ENCODE results near the gene CHI3L2. TPM values are rescaled to one million over a fixed set of nuclear protein-coding genes. Genes with fewer than 3 reads are reported as not detected.
"Not testable (repeated sequence)": the region's sequence is repeated elsewhere in the genome, so short reads cannot be mapped to it uniquely, and the experiment has no call there.

Gene CHI3L2
- polyA plus RNA-seq, 1 donor: 0.20 TPM

DNA sequence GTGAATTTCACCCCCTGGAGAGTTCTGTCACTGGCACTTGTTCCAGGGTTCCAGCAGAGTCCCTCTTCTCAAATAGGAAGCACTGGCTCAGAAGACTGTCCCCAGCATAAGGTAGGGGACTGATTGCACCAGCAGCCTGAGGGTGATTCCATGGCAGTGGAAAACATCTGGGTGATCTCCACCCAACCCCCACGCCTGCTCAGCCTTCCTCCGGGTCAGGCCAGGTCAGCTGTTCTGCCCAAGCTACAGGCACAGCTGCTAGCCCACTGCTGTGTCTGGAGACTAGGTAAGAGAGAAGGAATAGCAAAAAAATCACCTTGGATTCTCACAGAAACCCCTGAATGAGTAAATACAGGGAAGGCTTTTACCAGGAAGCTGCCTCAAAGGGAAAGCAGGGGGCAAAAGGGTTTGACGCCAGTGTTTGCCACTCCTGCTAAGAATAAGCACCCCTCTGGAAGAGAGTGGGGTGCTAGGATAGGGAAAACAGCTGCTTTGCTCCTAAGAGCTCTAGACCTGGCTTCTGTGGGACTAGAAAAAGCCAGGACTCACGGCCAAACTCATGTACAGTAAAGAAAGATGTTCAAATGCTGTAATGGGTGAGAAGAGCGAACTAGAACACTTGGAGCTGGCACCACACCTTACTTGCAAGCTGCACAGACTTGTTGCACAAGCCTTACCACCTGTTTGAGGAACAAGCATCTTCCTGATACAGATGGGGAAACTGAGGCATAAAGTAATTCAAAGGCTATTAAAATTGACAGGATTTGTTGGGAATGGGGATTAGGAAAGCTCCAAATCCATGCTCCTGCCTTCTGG, 26.0 kb upstream of the CHI3L2 start:
- no peak for DNase-seq

DNA sequence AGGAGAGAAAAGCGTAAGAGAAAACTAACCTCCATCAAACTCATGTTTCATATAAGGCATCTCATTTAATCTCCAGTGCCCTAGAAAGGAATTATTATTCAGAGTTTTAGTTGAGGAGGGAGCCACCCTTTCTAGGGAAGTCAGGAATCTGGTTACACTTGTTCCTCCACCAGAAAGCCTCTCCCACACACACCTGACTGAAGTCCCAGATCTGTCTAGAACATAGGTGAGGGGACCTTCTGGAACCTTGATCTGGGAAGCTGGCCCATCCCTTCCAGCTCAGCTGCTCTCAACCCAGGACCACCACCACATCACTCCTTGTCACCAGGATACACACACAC, 25.2 kb upstream of the CHI3L2 start:
- DNase-seq: no peak

DNA sequence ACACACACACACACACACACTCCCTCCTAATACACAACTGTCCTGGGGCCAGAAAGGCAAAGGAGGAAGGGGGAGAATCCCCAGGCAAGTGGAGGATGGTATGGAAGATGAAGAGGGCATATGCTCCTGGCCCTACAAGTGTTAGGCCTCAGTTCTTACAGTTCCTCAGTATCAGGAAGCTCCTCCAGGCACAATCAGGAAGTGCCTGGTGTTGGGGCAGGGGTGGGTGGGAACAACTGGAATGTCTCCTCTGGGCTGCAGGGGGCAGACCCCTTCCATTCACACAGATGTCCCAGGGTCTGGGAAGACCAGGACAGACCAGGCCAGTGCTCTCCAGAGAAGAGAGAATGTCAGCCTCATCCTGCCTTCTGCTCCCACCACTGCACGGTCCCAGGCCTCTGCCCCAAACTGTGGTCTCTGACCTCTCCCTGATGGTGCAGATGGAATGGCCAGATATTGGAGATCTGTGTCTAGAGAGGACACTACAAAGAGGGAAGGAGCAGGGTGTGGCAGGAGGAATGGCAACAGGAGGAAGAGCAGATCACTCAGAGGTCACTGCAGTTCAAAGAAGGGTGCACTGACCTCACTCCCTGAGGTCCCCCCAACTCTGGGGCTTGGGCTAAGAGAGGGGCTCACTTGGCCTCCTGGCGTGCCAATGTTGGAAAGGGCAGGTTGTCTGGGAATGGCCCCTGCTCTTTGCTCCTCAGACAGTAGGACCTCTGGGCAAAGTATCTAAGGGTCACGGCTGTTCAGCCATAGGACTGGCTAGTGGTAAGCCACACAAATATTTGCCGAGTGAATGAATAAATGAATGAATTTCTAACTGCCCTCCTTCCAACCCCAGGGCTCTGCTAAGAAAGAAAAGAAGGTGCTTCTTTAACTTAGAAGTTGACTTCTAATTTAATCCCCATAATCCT, 24.5 kb upstream of the CHI3L2 start:
- DNase-seq: no peak

DNA sequence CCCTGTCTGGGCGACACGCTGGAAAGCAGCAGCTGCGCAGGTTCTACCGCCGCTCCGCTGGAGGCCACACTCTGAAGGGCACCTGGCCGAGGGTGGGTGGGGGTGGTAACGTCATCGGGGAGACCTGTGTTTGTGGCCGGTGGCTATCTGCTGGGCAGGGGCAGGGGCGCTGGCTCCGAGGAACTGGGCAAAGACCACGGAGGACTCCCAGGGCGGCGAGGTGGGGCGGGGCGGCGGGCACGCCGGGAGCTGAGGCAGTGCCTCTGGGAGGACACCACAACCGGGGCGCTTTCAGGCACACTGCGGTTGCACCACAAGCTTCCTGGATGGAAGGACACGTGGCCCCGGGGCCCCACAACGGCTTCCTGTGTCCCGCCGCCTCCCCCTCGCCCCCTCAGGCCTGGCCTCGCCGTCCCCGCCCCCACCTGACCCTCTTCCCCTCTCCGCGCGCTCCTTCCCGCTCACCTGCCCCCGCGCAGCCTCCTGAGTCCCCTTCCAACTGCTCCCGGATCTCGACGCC, 23.8 kb upstream of the CHI3L2 start:
- DNase-seq: peak; percentile 17

DNA sequence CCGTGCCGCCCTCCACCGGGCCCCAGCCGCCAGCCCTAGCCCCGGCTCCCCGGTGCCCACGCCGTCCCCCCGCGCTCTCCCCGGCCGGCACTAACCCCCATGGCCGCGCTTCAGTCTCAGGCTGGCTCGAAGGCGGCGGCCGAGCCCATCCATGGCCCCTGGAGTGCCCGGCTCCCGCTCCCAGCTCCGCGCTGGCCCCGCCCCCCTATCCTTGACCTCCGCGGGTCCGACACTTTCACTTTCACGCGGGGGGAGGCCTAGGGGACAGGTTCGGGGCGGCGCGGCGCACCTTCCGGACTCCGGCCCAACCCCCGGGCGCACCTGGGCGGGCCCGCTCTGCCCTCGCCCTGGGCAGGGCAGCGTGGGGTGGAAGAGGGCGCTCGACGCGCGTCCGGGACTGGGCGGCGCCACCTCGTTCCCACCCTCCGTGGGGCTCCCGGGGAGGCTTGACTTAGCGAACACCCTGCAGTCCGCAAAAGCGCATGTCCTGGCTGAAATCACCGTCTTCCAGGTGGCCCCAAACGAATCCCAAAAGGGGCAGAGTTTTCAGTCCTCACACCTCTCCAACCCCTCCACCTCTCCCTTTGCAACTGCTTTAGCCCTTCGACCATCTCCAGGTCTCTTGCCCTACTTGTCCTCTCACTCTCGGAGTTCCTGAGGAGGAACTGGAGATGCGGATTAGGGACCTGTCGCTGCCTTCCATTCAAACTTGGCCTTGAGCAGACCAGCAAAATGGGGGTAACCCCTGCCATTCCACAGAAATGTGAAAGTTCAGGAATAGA, 23.1 kb upstream of the CHI3L2 start:
- DNase-seq: no peak

DNA sequence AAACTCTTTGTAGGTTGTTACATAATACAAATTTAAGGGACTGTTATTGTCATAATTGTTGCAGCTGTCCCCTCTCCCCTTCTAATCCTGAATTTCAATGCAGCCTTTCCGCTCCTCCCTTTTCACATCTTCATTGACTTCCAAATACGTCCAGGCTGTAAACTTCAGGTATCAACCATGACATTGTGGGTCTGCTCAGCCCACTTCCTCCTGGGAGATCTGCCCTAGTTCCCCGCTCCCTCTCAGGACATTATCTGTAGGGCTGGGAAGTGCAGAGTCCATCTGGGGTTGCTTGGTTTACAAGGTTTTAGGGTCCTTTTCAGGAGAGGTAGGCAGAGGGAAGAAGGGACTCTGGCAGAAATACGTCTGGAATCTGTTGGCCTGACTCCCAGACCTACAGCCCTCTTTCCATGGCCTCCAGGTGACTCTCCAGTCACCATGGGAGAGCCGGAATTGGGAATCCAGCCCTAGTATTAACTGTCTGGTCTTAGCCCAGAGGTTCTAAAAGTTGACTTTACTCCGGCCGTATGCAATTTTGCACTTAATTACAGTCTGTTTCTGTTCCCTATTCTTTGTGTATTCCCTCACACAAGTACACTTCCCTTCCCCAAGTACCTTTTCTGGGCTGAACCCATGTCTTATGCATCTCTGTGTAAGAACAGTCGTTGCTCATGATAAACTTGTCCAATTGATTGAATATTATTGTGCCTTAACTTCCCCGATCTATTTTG, 22.4 kb upstream of the CHI3L2 start:
- no peak for DNase-seq

DNA sequence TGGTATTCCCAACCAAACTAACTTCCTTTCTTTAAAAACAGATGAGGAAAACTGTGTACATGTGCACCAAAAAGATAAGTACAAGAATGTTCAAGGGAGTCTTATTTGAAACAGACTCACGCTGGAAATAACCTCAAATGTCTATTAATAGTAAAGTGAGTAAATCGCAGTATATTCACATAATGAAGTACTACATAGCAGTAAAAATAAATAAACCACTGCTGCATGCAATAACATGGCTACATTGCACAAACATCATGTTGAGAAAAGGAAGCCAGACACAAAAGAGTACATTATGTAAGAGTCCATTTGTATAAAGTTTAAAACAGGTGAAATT, 21.8 kb upstream of the CHI3L2 start:
- no peak for DNase-seq

DNA sequence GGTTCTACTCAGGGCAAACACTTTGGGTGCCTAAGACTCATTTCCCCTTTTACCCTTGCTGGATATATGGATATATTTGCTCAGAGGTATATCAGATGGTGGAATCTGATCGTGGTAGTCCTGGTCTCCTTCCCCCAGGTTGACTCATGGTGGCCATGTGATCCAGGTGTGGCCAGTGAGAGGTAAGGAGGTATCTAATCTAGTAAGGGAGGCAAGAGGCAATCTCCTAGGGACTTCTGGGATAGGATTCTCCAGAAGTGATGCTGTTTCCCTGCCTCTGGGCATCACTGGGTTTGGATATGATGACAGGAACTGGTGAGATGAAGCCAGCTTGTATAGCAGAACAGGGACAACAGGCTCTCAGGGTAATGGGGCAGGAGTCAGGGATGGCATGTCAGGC, 18.6 kb upstream of the CHI3L2 start:
- no peak for DNase-seq

DNA sequence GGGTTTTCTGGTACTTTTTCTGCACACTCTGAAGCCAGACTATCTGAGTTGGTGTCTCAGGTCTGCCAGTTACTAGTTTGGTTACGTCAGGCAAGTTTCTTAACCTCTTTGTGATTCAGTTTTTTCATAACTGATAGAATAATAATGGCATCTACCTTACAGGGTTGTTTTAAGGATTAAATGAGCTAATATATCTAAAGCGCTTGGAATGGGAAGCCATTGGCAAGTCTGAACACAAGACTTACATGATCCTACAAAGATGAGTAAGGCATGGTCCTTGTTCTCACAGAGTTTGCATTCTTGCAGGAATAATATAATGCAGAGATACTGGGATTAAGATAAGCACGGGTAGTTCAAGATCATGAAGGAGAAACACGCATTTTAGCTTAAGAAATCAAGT, 17.9 kb upstream of the CHI3L2 start:
- no peak for DNase-seq

DNA sequence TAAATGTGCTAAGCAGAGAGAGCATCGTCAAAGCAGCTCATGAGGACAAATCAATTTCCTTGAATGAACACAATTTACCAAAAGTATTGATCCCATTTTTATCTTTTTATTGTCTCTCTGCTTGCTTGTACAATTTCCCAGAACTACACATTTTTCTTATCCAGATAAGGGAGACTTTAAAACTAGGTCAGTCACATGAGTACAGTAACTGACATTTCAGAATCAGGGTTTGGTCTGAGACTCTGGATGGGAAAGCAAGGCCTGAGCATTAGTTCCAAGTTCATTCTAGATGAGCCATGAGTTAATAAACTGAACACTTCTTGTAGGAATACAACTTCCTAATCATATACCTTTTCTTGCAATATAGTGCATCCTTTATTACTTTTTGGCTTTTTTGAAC, 15.6 kb upstream of the CHI3L2 start:
- DNase-seq: no peak

DNA sequence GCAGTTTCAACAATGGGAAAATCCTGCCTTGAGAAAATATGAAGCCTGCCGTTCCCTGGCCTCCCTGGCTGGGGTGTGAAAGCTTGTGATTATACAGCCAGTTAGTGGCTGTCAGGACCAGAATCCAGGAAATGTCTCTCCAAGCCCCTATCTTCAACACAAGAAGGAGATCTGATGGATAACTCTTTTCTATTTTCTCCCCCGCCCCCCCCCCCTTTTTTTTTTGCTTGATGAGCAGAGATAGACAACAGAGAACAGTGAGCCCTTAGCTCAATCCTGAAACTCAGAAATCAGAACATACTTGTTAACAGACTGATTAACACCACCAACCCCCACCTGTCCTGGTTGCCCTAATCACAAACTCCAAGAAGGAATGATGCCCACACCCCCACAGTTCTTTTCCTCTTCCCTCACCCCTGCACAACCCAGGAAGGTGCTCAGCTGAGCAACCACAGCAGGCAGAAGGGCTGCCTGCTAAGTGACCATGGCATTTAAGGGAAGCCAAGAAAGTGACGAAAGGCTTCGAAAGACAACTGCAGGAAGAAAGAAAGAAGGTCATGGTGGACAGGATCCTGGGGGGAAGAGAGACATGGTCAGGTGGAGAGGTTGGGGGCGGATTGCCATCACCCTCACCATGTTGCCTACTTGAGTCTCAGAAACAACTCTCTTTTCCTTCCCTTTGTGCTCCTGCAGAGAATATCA, 14.7 kb upstream of the CHI3L2 start:
- DNase-seq: no peak

DNA sequence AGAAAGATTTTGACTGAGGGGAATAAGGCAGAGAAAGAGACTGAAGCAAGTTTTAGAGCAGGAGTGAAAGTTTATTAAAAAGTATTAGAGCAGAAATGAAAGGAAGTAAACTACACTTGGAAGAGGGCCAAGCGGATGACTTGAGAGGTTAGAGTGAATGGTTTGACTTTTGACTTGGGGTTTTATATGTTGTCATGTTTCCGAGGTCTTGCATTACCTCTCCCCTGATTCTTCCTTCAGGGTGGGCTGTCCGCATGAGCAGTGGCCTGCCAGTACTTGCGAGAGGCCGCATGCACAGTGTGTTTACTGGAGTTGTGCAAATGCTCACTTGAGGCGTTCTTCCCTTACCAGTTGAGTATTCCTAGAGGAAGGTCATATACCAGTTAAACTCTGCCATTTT, 14.1 kb upstream of the CHI3L2 start:
- no peak for DNase-seq

DNA sequence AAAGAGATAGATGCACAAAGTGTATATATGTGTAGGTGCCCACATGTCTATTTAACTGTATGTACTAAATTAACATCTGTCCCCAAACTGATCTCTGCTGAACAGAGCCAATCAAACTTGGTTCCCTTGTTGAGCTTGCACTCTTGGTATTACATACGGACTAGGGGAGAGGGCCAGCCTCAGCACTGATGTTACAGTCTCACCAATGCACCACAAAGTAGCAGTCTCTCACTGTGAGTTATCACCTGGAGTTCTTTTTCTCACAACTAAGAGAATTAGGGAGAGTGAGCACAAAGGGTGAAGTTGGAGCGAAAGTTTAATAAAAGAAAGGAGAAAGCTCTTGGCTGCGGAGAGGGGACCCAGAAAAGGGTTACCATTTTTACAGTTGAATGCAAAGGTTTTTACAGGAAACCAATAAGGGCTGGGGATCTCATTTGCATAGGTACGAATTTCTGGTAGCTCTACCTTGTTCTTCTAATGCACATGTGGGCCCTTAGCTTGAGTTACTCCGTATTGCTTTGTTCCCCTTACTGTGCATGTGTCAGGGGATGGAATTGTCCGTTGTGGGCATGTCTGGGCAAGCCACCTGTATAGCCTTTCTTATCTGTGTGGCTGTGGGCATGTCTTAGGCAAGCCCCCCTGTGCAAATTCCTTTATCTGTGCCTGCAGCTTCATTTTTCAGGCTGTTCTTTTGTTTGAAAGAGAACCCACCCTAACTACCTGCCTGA, 13.3 kb upstream of the CHI3L2 start:
- no peak for DNase-seq

DNA sequence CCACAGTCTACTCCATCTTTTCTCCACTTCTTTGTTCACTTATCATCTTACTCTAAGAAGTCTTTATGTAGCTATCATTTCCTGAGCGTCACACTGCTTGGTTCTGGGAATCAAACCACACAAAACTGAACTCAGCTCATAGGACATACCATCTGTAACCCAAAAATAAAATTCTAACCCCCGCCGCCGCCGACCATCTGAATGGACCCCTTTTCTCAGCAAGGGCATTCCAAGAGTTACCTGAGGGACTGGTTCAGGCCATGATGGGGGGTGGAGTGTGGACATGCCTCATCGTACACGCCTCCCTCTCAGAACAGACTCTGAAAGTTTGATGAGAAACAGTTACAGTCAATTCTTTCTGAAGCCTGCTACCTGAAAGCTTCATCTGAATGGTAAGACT, 12.6 kb upstream of the CHI3L2 start:
- no peak for DNase-seq

DNA sequence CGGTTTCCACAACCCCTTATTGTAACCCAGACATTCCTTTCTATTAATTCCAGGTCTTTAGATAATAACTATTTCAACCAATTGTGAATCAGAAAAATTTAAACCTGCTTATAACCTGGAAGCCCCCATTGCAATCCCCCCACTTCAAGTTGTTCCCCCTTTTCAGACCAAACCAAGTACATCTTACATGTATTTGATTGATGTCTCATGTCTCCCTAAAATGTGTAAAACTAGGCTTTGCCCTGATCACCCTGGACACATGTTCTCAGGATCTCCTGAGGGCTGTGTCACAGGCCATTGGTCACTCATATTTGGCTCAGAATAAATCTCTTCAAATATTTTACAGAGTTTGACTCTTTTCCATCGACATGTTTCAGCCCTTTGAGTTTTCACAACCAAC, 12.2 kb upstream of the CHI3L2 start:
- DNase-seq: not testable (repeated sequence)

DNA sequence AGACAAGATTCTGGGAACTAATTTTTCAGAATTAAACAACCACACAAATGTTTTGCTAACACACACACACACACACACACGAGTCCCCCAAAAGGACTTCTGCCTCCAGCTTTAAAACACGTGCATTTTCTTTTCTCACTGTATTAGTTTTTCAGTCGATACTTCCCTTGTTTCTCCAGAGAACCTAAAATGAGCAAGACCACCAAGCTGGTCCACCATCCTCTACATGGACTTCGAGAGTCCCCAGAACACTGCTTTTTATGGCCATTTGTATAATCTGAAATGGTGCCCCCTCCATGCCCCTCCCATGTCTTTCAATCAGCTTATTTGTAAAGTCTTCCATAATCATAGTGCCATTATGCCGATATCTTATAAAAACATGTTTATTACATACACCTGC, 10.8 kb upstream of the CHI3L2 start:
- no peak for DNase-seq

DNA sequence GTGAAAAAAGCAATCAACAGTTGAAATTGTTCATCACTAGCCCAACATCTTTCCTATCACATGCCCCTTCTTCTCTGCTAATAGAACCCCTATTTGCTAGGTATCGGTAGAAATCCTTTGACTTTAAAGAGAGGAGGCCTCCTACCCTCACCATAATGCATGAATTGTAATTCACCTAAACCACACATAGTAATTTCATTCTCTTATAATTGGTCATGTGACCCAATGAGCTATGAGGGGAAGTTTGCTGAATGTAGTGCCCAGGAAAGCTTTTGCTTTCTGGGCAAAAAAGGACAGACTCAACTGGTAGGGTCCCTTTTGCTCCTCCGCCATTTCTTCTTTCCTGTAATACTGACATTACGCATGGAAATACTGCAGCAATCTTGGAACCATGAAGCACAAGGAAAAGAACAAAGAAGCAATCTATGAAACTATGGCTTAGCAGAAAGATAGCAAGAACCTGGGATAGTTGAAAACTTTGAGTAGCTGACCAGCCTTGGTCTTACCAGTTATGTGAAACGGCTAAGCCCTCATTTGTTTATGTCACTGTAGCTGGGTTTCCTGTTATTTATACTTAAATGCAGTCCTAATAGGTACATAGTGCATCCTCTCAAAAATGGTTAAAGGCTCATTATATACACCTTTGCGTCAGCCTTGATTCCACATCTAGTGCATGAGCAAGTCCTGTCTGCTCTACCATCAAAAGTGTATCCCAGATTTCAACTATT, 10.2 kb upstream of the CHI3L2 start:
- DNase-seq: no peak

DNA sequence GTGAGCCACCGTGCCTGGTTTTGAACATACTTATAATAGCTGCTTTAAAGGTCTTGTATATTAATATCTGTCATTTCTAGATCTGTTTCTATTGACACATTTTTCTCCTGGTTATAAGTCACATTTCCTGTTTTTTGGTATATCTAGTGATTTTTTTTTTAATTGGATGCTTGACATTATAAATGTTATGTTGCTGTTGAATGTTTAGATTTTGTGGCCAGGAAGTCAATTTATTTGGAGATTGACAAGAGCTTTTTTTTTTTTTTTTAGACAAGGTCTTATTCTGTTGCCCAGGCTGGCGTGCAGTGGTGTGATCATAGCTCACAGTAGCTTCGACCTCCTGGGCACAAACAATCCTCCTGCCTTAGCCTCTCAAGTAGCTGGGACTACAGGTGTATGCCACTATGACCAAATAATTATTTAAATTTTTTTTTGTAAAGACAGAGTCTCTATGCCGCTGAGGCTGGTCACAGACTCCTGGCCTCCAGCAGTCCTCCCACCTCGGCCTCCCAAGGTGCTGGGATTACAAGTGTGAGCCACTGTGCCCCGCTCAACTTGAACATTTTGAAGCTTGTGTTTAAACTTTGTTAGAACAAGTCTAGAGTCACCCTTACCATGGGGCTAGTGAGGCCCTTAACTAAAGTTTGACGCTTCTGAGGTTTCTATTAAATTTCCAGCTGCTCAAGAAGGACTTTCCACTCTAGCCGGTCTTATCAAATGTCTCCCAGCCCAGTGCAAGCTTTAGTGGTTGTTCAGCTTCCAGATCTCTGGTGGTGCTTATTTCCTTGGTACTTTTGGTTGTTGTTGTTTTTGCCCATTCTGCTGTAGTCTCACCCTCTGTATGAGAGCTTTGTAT, 8.6 kb upstream of the CHI3L2 start:
- no peak for DNase-seq
